NCI-H2107 (cell line): Measurements from ENCODE around the gene EFS.
"Not testable (repeated sequence)": the region's sequence is repeated elsewhere in the genome, so short reads cannot be mapped to it uniquely, and the experiment has no call there.

Source experiments
- DNase-seq: peaks from one replicate; lab custom pipeline; 2025; lab: John Stamatoyannopoulos, UW

EFS gene

GRCh38 chr14:23365036-23365731 is at the start of gene EFS:
Gene EFS, minus strand, starts transcription at chr14:23365172. Its CDS starts 147 bp downstream, at chr14:23365025.
- DNase-seq = no peak

GRCh38 chr14:23414254-23414653 is 49.3 kb upstream of the EFS start:
- DNase-seq = no peak

GRCh38 chr14:23413681-23414080 is 48.7 kb upstream of the EFS start:
- no peak for DNase-seq

- DNase-seq = no peak
Observed at GRCh38 chr14:23411563-23412525, 46.9 kb upstream of the EFS start.

GRCh38 chr14:23409966-23410635 is 45.1 kb upstream of the EFS start:
- no peak for DNase-seq

- no peak for DNase-seq
Observed at GRCh38 chr14:23409475-23409874, 44.5 kb upstream of the EFS start.

GRCh38 chr14:23408307-23408630 is 43.3 kb upstream of the EFS start:
- no peak for DNase-seq

- DNase-seq = no peak
Observed at GRCh38 chr14:23407516-23408306, 42.7 kb upstream of the EFS start, which contains the start of gene MYH6. Gene MYH6, minus strand, starts transcription at chr14:23408273. Its CDS starts 1,050 bp downstream, at chr14:23407223.

GRCh38 chr14:23406725-23407355 is 41.9 kb upstream of the EFS start:
- no peak for DNase-seq

- peak; percentile 96 for DNase-seq
Observed at GRCh38 chr14:23406244-23406643, 41.3 kb upstream of the EFS start.

GRCh38 chr14:23405516-23406025 is 40.6 kb upstream of the EFS start:
- no peak for DNase-seq

GRCh38 chr14:23405096-23405495 is 40.1 kb upstream of the EFS start:
- no peak for DNase-seq

GRCh38 chr14:23404331-23404900 is 39.4 kb upstream of the EFS start:
- DNase-seq = no peak

GRCh38 chr14:23403908-23404307 is 38.9 kb upstream of the EFS start:
- DNase-seq = no peak

- no peak for DNase-seq
Observed at GRCh38 chr14:23403139-23403438, 38.1 kb upstream of the EFS start.

GRCh38 chr14:23402296-23403138 is 37.5 kb upstream of the EFS start:
- no peak for DNase-seq

GRCh38 chr14:23401291-23401690 is 36.3 kb upstream of the EFS start:
- no peak for DNase-seq

- DNase-seq = not testable (repeated sequence)
Observed at GRCh38 chr14:23400496-23401149, 35.7 kb upstream of the EFS start.

GRCh38 chr14:23399591-23399990 is 34.6 kb upstream of the EFS start:
- DNase-seq = no peak
